Keratinocyte (primary cell): ENCODE results near the gene C20orf202.

Source experiments
- CTCF ChIP-seq, 3 experiments: IDR thresholded peaks in 1 of 3; conservative IDR thresholded peaks in 1 of 3; optimal IDR thresholded peaks in 1 of 3; 2 replicates in 2 of 3; 3 replicates in 1 of 3; pipeline versions ENCODE3 to v1.5.1; 2011; ENCODE audit warnings: low read length in 3 of 3, mild to moderate bottlenecking in 3 of 3, moderate library complexity in 2 of 3, control low read depth in 1 of 3, inconsistent platforms in 1 of 3; ENCODE audit not compliant: insufficient read depth in 2 of 3; ENCODE audit errors: extremely low read depth in 1 of 3
- EZH2 ChIP-seq: IDR thresholded peaks from one replicate; pipeline ENCODE4 v1.6.1; 2012; ENCODE audit warnings: inconsistent platforms, mild to moderate bottlenecking, low read length, moderate library complexity

GRCh38 chr20:1155342-1155741, 47.9 kb upstream of the C20orf202 start:
- TF ChIP-seq CTCF (optimal IDR thresholded peaks at IDR 0.05 in 1 of 3, IDR thresholded peaks at IDR 0.05 in 1 of 3, conservative IDR thresholded peaks at IDR 0.05 in 1 of 3; ENCODE audit: extremely low read depth in 1 of 3, insufficient read depth in 2 of 3, low read length in 3 of 3): no peak
- TF ChIP-seq EZH2: no peak
